GM19239 (cell line): Measurements from ENCODE around the gene NFKBIE.
"Not testable (repeated sequence)": the region's sequence is repeated elsewhere in the genome, so short reads cannot be mapped to it uniquely, and the experiment has no call there.

Experiments used
- DNase-seq: peaks from one replicate; pipeline ENCODE4 v3.0.0; 2011; ENCODE audit warnings: low spot score; ENCODE audit not compliant: insufficient read length
- FAIRE-seq: peaks from 2 replicates; lab custom pipeline; 2011; peaks lifted over from hg19 to GRCh38; lab: Jason Lieb, UNC

The NFKBIE gene

GRCh38 chr6:44265007-44265721 lies at the start of gene NFKBIE:
NFKBIE (minus strand) TSS chr6:44265551; CDS start chr6:44265346, 205 bp downstream.
- DNase-seq = peak; percentile 76
- peak; percentile 73 for FAIRE-seq

- DNase-seq, FAIRE-seq: not testable (repeated sequence)
Measured at GRCh38 chr6:44314657-44315056, 49.3 kb upstream of the NFKBIE start.

- peak; percentile 82 for DNase-seq
- FAIRE-seq = peak; percentile 86
Measured at GRCh38 chr6:44312901-44313788, 47.8 kb upstream of the NFKBIE start, which contains the start of gene AARS2. AARS2 (minus strand) TSS chr6:44313347; CDS start chr6:44313323, 24 bp downstream.

GRCh38 chr6:44311767-44312166 lies 46.4 kb upstream of the NFKBIE start:
- DNase-seq (no peak), FAIRE-seq (no peak)

- FAIRE-seq = no peak
Measured at GRCh38 chr6:44311304-44311703, 46.0 kb upstream of the NFKBIE start.

GRCh38 chr6:44310241-44310640 lies 44.9 kb upstream of the NFKBIE start:
- FAIRE-seq (no peak), DNase-seq (no peak)

More at GRCh38 chr6:44311304-44311703, 46.0 kb upstream of the NFKBIE start:
- DNase-seq = no peak

GRCh38 chr6:44309631-44310030 lies 44.3 kb upstream of the NFKBIE start:
- DNase-seq = no peak
- no peak for FAIRE-seq

- DNase-seq (no peak), FAIRE-seq (no peak)
Measured at GRCh38 chr6:44309092-44309491, 43.7 kb upstream of the NFKBIE start.

GRCh38 chr6:44307217-44307616 lies 41.9 kb upstream of the NFKBIE start:
- no peak for FAIRE-seq

GRCh38 chr6:44306710-44307109 lies 41.4 kb upstream of the NFKBIE start:
- no peak for FAIRE-seq
- DNase-seq = no peak

More at GRCh38 chr6:44307217-44307616, 41.9 kb upstream of the NFKBIE start:
- no peak for DNase-seq

GRCh38 chr6:44305200-44305725 lies 39.9 kb upstream of the NFKBIE start:
- no peak for DNase-seq
- FAIRE-seq = no peak

GRCh38 chr6:44304282-44305199 lies 39.2 kb upstream of the NFKBIE start:
- FAIRE-seq (peak; percentile 37), DNase-seq (peak; percentile 46)

GRCh38 chr6:44303842-44304241 lies 38.5 kb upstream of the NFKBIE start:
- FAIRE-seq (no peak), DNase-seq (no peak)

GRCh38 chr6:44302856-44303255 lies 37.5 kb upstream of the NFKBIE start:
- FAIRE-seq = no peak
- DNase-seq = no peak

GRCh38 chr6:44301782-44302564 lies 36.6 kb upstream of the NFKBIE start:
- DNase-seq (no peak), FAIRE-seq (no peak)

GRCh38 chr6:44301106-44301505 lies 35.8 kb upstream of the NFKBIE start:
- DNase-seq (no peak), FAIRE-seq (no peak)

GRCh38 chr6:44300292-44300823 lies 35.0 kb upstream of the NFKBIE start:
- no peak for FAIRE-seq
- DNase-seq = no peak

GRCh38 chr6:44298864-44299263 lies 33.5 kb upstream of the NFKBIE start:
- DNase-seq = no peak
- FAIRE-seq = no peak
